Measurements from ENCODE around the gene SDF2L1. TPM values are rescaled to one million over a fixed set of nuclear protein-coding genes. Genes with fewer than 3 reads are reported as not detected.

SDF2L1 gene
- total and polyA plus RNA-seq, 9 of the 15 experiments (the other 6 are each of a cell fraction or from before 2014, with no cell fraction given), result 15.1 to 989 (median 124) TPM

- FAIRE-seq, result no peak
- in situ Hi-C loops (cut with MboI), result loop anchor here (25.0 kb wide), 1 partner anchor 1326 kb away; no protein-coding TSS in a partner anchor
- Histone ChIP-seq H4K20me1 (replicated peaks; ENCODE audit: control insufficient read depth, insufficient read depth, low read length) (no peaks in the 10 kb centered on the region), H3K79me2 (ENCODE audit: control insufficient read depth, insufficient read depth, low read length) (peaks cover 23% of the 10 kb centered on the region), H2AFZ (ENCODE audit: low read depth, low read length) (peak overlapping the region; percentile 27), H3K4me1 (replicated peaks in 1 of 2; ENCODE audit: control insufficient read depth in 2 of 2, insufficient read depth in 2 of 2, low read length in 2 of 2) (peaks cover 14 to 32% of the 10 kb centered on the region in 2 experiments; a peak in 4 of 5 replicates), H3K4me2 (ENCODE audit: insufficient read depth, low read length) (no peak overlapping the region), H3K27ac (ENCODE audit: extremely low read depth, low read depth, low read length) (no peak overlapping the region), H3K9me1 (ENCODE audit: control insufficient read depth, insufficient read depth, low read length) (peaks cover 8% of the 10 kb centered on the region), H3K27me3 (ENCODE audit: control insufficient read depth in 2 of 2, insufficient read depth in 2 of 2, low read length in 2 of 2) (no peaks in the 10 kb centered on the region), H3K4me3 (no peak overlapping the region), H3K9me3 (replicated peaks; ENCODE audit: control insufficient read depth, insufficient read depth, low read depth, low read length) (0 out of 2 replicates have a peak, but pooled peaks cover 2% of the 10 kb centered on the region), H3K36me3 (ENCODE audit: control insufficient read depth, insufficient read depth, low read length) (peaks cover 4% of the 10 kb centered on the region; the same call in 1 of the 3 replicates), H3K9ac (ENCODE audit: insufficient read depth in 1 of 2, low read depth in 2 of 2, low read length in 2 of 2) (no peak overlapping the region; a peak in 1 of 4 replicates)
- no peak for ATAC-seq
- intact Hi-C loops (cut with micrococcal nuclease), result no loop called here
- no peak for DNase-seq (ENCODE audit: extremely low read depth in 1 of 4, low spot score in 3 of 4)
- BruUV-seq (replicated peaks), result no TSS peak
- ChIA-PET CTCF (ENCODE audit: low intra/inter-chr PET ratio) (no interaction called here), POLR2A (interaction anchor here (0.7 to 8.9 kb wide), 9 partner anchors 11 to 79 kb away, joined by 3 to 167 read pairs (median 9); partner anchors contain the start of genes SDF2L1 and YDJC)
- WGBS (ENCODE audit: insufficient coverage, low coverage, missing lambda C conversion rate), result 52% methylated on average over 2 of the region's 2 CpGs
- TF ChIP-seq ZFP91 (CRISPR knock-in tag; IDR thresholded peaks at IDR 0.05) (no peak), SP2 (IDR thresholded peaks at IDR 0.05; ENCODE audit: extremely low read depth, low read depth, low read length, poor library complexity, severe bottlenecking) (peak; percentile 7), ZNF274 (IDR thresholded peaks at IDR 0.05; ENCODE audit: borderline replicate concordance, low read depth, low read length) (no peak), POLR3A (IDR thresholded peaks at IDR 0.05; ENCODE audit: borderline replicate concordance, extremely low read depth, insufficient read depth, insufficient read length) (no peak), ZC3H4 (CRISPR knock-in tag; IDR thresholded peaks at IDR 0.05; ENCODE audit: borderline replicate concordance) (no peak), TSHZ1 (CRISPR knock-in tag; IDR thresholded peaks at IDR 0.05) (no peak), ZNF431 (CRISPR knock-in tag; IDR thresholded peaks at IDR 0.05) (no peak), ESRRA (IDR thresholded peaks at IDR 0.05; ENCODE audit: borderline replicate concordance, low read depth) (no peak), RBM17 (IDR thresholded peaks at IDR 0.05; ENCODE audit: borderline replicate concordance, low read depth, low read length) (no peak), SREBF1 (IDR thresholded peaks at IDR 0.05; ENCODE audit: borderline replicate concordance, low read depth, low read length) (0 out of 2 replicates have a peak, but pooled peaks have one; percentile 12), WHSC1 (IDR thresholded peaks at IDR 0.05; ENCODE audit: low read length) (no peak), TEAD4 (IDR thresholded peaks at IDR 0.05; ENCODE audit: low read length) (no peak), TEAD4 (CRISPR knock-in tag; IDR thresholded peaks at IDR 0.05; ENCODE audit: borderline replicate concordance) (no peak), COPS2 (conservative IDR thresholded peaks at IDR 0.05) (no peak), NR2C1 (IDR thresholded peaks at IDR 0.05) (no peak), NR2C1 (tag; IDR thresholded peaks at IDR 0.05) (no peak), ZKSCAN8 (CRISPR knock-in tag; IDR thresholded peaks at IDR 0.05) (no peak)
These were observed 21.6 kb downstream of the SDF2L1 start for GRCh38 chr22:21663738-21664137.
